ENCODE data around the gene TBC1D9.

Gene TBC1D9

GRCh38 chr4:140710908-140711622 is 45.1 kb downstream of the TBC1D9 start:
- Histone ChIP-seq H3K9me3 (ENCODE audit: insufficient read depth, low read length) (no peaks in the 10 kb centered on the region), H2AFZ (ENCODE audit: low read depth, low read length) (no peak overlapping the region), H3K4me2 (ENCODE audit: low read length) (no peak overlapping the region), H3K36me3 (replicated peaks; ENCODE audit: low read depth, low read length) (no peaks in the 10 kb centered on the region), H3K27ac (ENCODE audit: low read length) (no peak overlapping the region), H3K79me2 (ENCODE audit: low read length) (no peaks in the 10 kb centered on the region), H3K4me3 (ENCODE audit: low read length) (no peak overlapping the region), H4K20me1 (ENCODE audit: insufficient read depth, low read length) (no peaks in the 10 kb centered on the region; the same call in 1 of the 2 replicates), H3K4me1 (ENCODE audit: low read length) (no peaks in the 10 kb centered on the region), H3K27me3 (ENCODE audit: low read depth, low read length) (peaks cover 5% of the 10 kb centered on the region; the same call in 1 of the 2 replicates), H3K9ac (ENCODE audit: low read length) (no peak overlapping the region)
- TF ChIP-seq EZH2phosphoT487 (IDR thresholded peaks at IDR 0.05; ENCODE audit: low read depth), result no peak

- peaks cover 8% of the 10 kb centered on the region; the same call in 1 of the 2 replicates for H3K27me3 ChIP-seq (ENCODE audit: low read depth, low read length)
- no peak overlapping the region for H3K4me3 ChIP-seq (ENCODE audit: low read length)
- H3K27ac ChIP-seq (ENCODE audit: low read length), result no peak overlapping the region
- H2AFZ ChIP-seq (ENCODE audit: low read depth, low read length), result no peak overlapping the region
- no peak for TF ChIP-seq EZH2phosphoT487 (IDR thresholded peaks at IDR 0.05; ENCODE audit: low read depth)
- no peak for TF ChIP-seq CTCF (IDR thresholded peaks at IDR 0.05; ENCODE audit: low read depth, low read length)
- H3K9me3 ChIP-seq (ENCODE audit: insufficient read depth, low read length), result no peaks in the 10 kb centered on the region
- H4K20me1 ChIP-seq (ENCODE audit: insufficient read depth, low read length), result peaks cover 5% of the 10 kb centered on the region; the same call in 1 of the 2 replicates
- H3K79me2 ChIP-seq (ENCODE audit: low read length), result no peaks in the 10 kb centered on the region
- H3K4me1 ChIP-seq (ENCODE audit: low read length), result peaks cover 16% of the 10 kb centered on the region
- H3K4me2 ChIP-seq (ENCODE audit: low read length), result no peak overlapping the region
- no peak overlapping the region for H3K9ac ChIP-seq (ENCODE audit: low read length)
- H3K36me3 ChIP-seq (replicated peaks; ENCODE audit: low read depth, low read length), result no peaks in the 10 kb centered on the region
These were observed 48.9 kb downstream of the TBC1D9 start for GRCh38 chr4:140707325-140707724.

GRCh38 chr4:140706665-140707064 is 49.5 kb downstream of the TBC1D9 start:
- no peak for TF ChIP-seq EZH2phosphoT487 (IDR thresholded peaks at IDR 0.05; ENCODE audit: low read depth)
- TF ChIP-seq CTCF (IDR thresholded peaks at IDR 0.05; ENCODE audit: low read depth, low read length), result no peak
- Histone ChIP-seq H4K20me1 (ENCODE audit: insufficient read depth, low read length) (peaks cover 5% of the 10 kb centered on the region; the same call in 1 of the 2 replicates), H3K36me3 (replicated peaks; ENCODE audit: low read depth, low read length) (no peaks in the 10 kb centered on the region), H3K4me1 (ENCODE audit: low read length) (peaks cover 16% of the 10 kb centered on the region), H3K9ac (ENCODE audit: low read length) (no peak overlapping the region), H3K9me3 (ENCODE audit: insufficient read depth, low read length) (no peaks in the 10 kb centered on the region), H3K4me2 (ENCODE audit: low read length) (no peak overlapping the region), H3K79me2 (ENCODE audit: low read length) (no peaks in the 10 kb centered on the region), H3K27ac (ENCODE audit: low read length) (no peak overlapping the region), H3K4me3 (ENCODE audit: low read length) (no peak overlapping the region), H3K27me3 (ENCODE audit: low read depth, low read length) (peaks cover 8% of the 10 kb centered on the region; the same call in 1 of the 2 replicates), H2AFZ (ENCODE audit: low read depth, low read length) (no peak overlapping the region)

- peaks cover 5% of the 10 kb centered on the region; the same call in 1 of the 2 replicates for H4K20me1 ChIP-seq (ENCODE audit: insufficient read depth, low read length)
- H3K4me1 ChIP-seq (ENCODE audit: low read length), result peaks cover 16% of the 10 kb centered on the region
- H2AFZ ChIP-seq (ENCODE audit: low read depth, low read length), result no peak overlapping the region
- no peak overlapping the region for H3K9ac ChIP-seq (ENCODE audit: low read length)
- H3K4me2 ChIP-seq (ENCODE audit: low read length), result no peak overlapping the region
- no peaks in the 10 kb centered on the region for H3K36me3 ChIP-seq (replicated peaks; ENCODE audit: low read depth, low read length)
- peaks cover 8% of the 10 kb centered on the region; the same call in 1 of the 2 replicates for H3K27me3 ChIP-seq (ENCODE audit: low read depth, low read length)
- H3K4me3 ChIP-seq (ENCODE audit: low read length), result no peak overlapping the region
- no peak overlapping the region for H3K27ac ChIP-seq (ENCODE audit: low read length)
- no peak for TF ChIP-seq CTCF (IDR thresholded peaks at IDR 0.05; ENCODE audit: low read depth, low read length)
- no peak for TF ChIP-seq EZH2phosphoT487 (IDR thresholded peaks at IDR 0.05; ENCODE audit: low read depth)
- no peaks in the 10 kb centered on the region for H3K79me2 ChIP-seq (ENCODE audit: low read length)
- H3K9me3 ChIP-seq (ENCODE audit: insufficient read depth, low read length), result no peaks in the 10 kb centered on the region
These were observed 49.9 kb downstream of the TBC1D9 start for GRCh38 chr4:140706276-140706625.

Measured in OCI-LY3 (cell line).